HL-60 (cell line): Measurements from ENCODE around the gene FBXL14.

Source experiments
- POLR2AphosphoS5 ChIP-seq: IDR thresholded peaks from 2 replicates; pipeline ENCODE4 v1.6.1; 2012; ENCODE audit warnings: low read depth
- TF ChIP-seq, protein P1 (sequence below): IDR thresholded peaks from one replicate; pipeline ENCODE4 v1.5.1; 2011; ENCODE audit warnings: low read length, control low read depth, inconsistent platforms; ENCODE audit not compliant: insufficient read depth

DNA sequence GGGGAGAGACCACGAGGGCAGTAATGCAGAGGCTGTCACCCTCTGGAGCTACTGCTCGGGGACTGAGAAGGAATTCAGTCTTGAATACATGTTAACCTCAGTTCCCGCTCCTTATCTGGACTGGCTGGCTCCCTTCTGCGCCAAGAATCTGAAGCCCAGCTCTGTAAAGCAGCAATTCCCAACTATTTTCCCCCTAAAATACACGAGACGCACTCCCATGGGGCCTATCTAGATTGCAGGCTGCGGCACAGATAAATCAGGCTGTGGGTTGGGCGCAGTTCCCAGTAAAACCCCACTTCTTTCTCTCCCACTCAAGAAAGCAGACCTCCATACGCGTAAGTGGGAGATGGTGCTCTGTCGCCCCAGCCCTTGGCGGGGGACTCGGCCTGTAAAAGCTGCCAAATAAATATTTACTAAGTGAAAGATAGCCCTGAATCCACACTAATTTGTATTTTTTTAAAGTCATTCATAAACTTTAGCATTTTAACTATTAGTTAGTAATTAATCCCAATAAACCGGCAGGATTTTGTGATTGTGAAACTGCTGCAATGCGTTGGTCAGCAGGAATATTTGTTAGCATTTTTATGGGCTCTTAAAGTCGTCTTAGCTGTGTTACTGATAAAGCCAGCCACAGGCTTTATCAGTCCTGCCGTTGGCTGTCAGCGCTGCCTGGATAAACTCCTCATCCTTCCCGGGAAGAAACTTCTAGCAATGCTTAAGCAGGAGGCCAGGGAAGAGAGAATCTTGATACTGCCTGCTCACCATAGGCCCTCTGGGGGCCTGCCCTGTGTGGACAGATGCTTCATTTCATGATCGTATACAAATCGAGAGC is 17.8 kb downstream of the FBXL14 start:
- TF ChIP-seq, protein P1, sequence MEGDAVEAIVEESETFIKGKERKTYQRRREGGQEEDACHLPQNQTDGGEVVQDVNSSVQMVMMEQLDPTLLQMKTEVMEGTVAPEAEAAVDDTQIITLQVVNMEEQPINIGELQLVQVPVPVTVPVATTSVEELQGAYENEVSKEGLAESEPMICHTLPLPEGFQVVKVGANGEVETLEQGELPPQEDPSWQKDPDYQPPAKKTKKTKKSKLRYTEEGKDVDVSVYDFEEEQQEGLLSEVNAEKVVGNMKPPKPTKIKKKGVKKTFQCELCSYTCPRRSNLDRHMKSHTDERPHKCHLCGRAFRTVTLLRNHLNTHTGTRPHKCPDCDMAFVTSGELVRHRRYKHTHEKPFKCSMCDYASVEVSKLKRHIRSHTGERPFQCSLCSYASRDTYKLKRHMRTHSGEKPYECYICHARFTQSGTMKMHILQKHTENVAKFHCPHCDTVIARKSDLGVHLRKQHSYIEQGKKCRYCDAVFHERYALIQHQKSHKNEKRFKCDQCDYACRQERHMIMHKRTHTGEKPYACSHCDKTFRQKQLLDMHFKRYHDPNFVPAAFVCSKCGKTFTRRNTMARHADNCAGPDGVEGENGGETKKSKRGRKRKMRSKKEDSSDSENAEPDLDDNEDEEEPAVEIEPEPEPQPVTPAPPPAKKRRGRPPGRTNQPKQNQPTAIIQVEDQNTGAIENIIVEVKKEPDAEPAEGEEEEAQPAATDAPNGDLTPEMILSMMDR: no peak
- no peak for TF ChIP-seq POLR2AphosphoS5
